HG03097 (cell line): ENCODE results near the gene MAP3K19.
"Not testable (repeated sequence)": the region's sequence is repeated elsewhere in the genome, so short reads cannot be mapped to it uniquely, and the experiment has no call there.

ENCODE experiments used
- ATAC-seq: cut with Tn5 transposase; IDR thresholded peaks from one replicate; pipeline ENCODE4 v1.9.1; 2021; ENCODE audit not compliant: unreplicated experiment, low FRiP score

Gene MAP3K19

DNA sequence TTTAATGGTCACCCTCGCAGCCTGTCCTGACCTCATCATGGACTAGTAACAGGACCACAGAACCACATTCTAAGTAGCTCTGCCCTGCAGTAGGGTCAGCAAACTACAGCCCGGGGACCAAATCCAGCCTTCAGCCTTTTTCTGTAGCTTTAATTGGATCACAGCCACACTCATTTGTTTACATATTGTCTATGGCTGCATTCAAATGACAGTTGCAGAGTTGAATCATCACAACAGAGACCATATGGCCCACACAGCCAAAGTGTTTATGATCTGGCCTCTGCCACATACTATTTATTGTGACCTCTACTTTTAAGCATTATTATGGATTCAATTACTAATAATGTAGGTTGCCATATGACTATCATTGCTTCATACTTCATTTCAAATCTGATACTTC, 47.7 kb downstream of the MAP3K19 start:
- no peak for ATAC-seq

DNA sequence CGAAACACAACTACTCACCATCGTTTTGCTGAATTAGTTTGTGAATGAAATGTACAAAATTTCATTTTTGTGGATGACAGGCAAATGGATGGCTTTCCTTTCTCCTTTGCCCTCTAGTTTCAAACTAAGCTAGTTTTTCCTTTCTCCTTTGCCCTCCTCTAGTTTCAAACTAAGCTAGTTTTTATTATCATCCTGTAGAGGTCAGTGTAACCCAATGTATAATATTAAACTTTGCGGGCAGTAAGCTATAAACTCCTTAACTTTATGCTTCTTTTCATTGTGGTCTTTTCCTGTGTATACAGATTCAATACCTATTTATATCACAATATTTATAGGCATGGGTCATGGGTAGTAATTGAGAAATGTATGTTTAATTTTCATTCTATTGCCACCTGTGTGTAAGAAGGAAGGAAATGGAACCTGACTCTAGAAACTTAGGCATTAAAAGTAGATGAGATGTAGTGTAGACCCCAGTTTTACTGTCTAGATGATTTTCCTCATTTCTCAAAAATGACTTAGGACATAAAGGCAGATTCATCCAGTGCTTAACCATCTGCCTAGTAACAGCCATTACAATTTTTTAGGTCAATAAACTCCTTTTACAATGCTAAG, 58.1 kb downstream of the MAP3K19 start:
- ATAC-seq: no peak

DNA sequence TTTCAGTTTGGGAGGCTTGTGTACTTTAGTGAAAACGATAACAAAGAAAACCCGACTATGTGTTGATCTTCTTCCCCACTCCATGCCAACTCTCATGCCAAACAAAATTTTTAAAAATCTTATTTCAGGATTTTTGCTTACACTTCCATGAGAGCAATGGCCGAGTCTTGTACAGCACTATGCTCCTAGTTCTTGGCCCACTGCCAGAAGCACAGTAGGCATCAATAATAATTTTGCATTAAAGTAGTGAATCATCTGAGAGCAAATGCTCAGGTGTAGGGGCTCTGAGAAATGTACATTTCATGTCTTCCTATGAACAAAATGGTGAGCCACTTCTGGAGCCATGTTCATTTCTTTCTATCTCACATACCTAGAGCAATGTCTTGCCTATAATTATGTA, 62.2 kb downstream of the MAP3K19 start:
- no peak for ATAC-seq

DNA sequence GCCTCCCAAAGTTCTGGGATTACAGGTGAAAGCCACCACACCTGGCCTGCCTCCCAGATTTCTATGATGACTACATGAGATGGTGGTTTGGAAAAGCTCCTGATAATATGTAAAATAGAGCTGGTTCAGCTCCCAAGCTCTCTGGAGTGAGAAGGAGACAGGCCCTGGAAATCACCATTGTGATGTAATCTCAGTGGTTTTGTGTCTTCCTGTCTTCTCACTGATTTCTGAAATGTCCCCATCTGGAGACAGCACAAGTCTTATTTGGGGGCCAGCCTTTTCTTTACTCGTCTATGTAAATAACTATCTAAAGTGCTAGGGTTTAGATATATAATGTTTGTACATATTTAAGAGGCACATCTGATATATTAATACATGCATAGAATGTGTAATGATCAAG, 64.6 kb downstream of the MAP3K19 start:
- no peak for ATAC-seq

DNA sequence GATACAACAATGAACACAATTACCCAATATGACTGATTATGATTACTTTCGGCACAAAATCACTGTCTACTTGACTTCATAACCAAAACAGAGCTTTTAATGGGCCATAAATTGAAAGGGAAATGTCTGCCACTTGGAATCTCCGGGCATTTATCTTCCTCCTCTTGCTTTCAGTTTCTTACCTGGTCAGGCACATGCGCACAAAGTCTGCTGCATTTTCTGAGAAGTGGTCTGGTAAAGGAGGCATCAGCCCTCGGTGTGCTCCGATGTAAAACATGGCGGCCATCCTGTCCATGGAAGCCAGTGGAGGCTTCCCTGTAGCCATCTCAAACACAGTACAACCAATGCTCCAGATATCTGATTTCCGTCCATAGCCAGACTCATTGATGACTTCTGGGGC, 66.6 kb downstream of the MAP3K19 start:
- ATAC-seq: no peak

DNA sequence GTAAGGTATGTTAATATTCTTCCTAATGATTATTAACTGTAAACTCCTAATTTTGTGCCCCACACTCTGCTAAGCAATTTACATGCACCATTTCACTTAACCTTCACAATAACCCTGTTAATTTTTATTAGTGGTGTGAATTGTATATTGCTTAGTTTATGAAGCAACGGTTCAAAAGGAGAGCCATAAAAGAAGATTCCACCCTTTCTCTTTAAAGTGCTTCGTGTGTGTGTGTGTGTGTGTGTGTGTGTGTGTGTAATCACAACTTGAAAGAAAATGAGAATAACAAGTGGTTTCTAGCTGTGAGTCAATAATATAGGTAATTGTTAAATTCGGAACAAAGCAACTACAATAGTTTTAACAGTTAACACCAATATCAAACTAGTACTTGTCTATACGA, 68.0 kb downstream of the MAP3K19 start:
- ATAC-seq: no peak

DNA sequence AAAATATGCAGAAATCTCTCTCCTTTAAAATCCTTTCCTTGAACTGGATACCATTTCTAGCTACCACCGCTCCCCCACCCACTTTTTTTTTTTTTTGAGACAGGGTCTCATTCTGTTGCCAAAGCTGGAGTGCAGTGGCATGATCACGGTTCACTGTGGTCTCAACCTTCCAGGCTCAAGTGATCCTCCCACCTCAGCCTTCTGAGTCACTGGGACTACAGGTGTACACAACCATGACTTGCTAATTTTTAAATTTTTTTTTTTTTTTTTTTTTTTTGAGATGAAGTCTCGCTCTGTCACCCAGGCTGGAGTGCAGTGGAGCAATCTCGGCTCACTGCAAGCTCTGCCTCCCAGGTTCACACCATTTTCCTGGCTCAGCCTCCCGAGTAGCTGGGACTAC, 70.1 kb downstream of the MAP3K19 start:
- not testable (repeated sequence) for ATAC-seq

DNA sequence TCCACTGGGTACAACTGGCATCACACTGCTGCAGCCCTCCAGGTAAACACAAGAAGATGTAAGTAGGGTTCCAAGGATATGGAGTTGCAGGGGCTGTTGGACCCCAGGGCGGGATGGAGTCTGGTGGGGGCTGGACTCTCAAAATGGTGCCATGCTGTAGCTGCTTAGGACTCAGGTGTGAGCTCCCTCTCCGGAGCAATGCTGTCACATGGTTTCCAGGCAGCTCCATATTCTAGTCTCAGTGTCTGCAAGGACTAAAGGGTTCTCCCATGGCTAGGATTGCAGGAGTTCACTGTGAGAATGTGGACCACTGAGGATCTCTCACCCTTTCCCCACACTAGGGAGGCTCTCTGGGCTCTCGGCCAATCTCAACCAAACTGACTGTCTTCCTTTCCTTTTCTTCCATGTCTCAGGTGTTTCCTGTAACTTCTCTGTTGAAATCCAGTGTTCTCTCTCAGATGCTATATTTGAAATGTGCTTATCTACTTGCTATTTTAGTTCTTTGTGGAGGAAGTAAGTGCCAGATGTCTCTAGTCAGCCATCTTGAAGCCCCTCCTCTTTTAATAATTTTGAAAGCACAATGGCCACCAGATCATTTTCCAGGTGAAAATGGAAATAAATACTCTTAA, 71.1 kb downstream of the MAP3K19 start:
- no peak for ATAC-seq

DNA sequence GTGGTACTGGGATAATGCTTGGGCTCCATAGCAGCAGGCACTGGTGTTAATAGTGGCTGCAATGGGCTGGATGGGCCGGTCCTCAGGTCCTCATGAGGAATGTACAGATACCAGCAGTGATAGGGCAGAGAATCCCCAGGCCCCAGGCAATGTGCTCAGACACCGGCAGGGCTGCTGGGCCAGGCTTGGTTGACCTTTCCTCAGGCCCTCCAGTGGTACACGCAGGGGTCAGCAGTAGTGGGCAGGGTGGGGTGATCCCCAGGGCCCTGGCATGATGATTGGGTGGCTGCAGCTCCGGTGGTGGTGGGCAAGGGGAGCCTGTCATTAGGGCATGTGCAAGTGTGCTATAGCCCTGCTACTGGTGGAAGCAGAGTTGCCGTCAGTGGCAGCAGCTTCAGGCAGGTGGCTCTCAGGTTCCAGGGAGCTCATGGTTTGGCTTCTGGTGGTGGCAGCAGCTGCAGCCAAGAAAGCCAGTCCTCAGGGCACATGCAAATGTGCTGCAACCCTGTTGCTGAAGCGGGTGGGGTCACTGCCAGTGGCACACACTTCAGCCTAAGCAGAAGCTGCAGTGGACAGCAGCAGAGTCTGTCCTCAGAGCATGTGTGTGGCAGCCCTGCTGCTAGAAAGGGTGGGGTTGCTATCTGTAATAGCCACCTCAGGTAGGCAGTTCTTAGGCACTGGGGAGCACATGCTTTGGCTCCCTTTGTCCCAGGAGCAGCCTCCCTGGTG, 71.8 kb downstream of the MAP3K19 start:
- no peak for ATAC-seq

DNA sequence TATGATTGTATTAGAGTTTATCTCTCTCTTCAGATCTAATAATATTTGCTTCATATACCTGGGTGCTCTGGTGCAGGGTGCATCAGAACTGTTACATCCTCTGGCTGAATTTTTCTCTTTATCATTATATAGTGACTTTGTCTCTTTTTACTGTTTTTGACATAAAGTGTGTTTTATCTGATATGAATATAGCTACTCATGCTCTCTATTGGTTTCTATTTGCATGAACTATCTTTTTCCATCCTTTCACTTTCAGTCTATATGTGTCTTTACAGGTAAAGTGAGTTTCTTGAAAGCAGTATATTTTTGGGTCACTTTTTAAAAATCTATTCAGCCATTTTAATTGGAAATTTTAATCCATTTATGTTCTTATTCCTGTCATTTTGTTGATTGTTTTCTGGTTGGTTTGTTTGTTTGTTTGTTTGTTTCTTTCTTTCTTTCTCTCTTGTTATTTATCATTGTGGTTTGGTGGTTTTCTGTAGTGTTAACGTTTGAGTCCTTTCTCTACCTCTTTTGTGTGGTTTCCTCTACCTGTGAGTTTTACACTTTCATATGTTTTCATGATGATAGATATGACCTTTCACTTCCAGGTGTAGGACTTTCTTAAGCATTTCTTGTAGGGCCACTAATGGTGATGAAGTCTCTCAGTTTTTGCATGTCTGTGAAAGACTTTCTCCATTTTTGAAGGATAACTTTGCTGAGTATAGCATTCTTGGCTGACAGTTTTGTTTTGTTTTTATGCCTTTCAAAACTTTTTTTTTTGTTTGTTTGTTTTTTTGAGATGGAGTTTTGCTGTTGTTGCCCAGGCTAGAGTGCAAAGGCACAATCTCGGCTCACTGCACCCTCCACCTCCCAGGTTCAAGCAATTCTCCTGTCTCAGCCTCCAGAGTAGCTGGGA, 73.8 kb downstream of the MAP3K19 start:
- ATAC-seq: no peak

DNA sequence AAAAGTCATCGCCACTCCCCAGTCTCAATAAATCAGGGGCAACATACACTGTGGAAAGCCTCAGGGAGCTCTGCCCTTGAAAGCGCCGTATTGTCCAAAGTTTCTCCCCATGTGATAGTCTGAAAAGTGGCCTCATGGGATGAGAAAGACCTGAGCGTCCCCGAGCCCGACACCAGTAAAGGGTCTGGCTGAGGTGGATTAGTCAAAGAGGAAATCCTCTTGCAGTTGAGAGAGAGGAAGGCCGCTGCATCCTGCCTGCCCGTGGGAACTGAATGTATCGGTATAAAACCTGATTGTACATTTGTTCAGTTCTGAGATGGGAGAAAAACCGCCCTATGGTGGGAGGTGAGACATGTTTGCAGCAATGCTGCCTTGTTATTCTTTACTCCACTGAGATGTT, 80.1 kb downstream of the MAP3K19 start:
- not testable (repeated sequence) for ATAC-seq

DNA sequence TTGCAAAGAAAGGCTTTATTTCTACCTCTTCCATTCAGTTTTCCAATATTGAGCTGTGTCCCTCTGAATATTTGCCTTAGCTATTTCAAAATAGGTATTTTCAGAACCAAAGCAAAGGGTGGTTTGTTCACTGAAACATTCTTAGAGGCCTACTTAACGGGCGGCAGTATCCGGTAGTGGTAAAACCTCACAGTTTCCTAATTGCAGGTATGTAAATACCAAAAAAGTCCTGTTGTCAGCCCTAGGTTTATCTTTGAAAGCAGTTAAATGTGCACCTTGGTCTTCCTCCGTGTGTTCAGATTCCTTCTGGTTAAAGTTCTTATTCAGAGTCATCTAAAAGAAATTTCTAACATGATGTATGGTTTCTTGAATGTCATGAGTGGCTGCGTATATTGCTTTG, 89.8 kb downstream of the MAP3K19 start:
- ATAC-seq: no peak

DNA sequence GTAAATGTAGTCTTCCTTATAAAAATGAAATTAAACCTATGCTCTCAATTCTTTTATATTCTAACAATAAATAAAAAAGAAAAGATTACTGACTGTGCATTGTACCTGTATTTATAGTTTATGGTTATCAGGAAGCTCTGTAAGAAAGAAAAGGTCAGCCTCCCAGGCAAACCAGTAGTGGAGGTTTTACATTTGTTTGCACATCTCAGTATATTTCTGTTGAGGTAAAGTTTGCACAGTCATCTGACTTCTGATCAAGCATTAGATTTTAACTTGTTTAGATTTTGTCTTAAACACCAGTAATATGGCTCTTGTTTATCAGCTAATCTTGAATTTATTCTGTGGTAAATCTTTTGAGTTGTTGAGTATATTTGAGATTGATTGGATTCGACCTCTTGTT, 91.5 kb downstream of the MAP3K19 start:
- no peak for ATAC-seq

DNA sequence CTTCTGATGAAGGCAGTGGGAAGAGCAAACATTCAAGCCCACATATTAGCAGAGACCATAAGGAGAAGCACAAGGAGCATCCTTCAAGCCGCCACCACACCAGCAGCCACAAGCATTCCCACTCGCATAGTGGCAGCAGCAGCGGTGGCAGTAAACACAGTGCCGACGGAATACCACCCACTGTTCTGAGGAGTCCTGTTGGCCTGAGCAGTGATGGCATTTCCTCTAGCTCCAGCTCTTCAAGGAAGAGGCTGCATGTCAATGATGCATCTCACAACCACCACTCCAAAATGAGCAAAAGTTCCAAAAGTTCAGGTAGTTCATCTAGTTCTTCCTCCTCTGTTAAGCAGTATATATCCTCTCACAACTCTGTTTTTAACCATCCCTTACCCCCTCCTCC, 93.2 kb downstream of the MAP3K19 start:
- ATAC-seq: no peak

DNA sequence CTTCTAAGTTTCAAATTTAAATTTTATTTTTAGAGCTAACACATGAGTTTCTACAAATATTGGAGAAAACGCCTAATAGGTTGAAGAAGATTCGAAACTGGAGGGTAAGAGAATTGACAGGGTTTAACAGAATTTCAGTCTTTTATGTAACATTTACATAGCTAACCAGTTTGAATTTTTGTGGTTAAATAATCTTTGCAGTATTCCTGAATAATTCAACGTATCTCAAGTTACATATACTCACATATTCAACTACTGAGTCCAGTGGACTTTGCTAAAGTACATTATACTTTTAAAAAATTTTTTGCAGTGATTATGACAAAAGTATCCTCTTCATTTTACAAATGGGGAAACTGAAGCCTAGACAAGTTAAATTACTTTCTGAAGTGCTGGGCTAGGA, 94.6 kb downstream of the MAP3K19 start:
- no peak for ATAC-seq

DNA sequence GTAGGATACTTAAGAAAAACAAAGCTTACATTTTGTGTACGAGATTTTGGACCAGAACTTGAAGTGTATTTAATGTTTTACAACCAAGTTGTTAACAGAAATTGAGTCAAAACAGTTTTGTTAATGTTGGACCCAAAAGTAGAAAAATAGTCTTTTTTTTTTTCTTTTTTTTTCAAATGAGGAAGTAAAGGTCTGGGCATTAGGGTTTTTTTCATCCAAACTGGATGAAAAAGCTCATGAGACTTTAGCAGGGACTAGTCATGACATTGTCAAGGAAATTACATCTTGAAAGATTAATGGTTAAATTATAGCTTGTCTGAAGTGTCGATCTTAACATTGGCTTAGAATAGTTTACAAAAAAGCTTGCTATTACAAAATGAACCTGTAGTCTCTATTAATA, 96.4 kb downstream of the MAP3K19 start:
- ATAC-seq: no peak

DNA sequence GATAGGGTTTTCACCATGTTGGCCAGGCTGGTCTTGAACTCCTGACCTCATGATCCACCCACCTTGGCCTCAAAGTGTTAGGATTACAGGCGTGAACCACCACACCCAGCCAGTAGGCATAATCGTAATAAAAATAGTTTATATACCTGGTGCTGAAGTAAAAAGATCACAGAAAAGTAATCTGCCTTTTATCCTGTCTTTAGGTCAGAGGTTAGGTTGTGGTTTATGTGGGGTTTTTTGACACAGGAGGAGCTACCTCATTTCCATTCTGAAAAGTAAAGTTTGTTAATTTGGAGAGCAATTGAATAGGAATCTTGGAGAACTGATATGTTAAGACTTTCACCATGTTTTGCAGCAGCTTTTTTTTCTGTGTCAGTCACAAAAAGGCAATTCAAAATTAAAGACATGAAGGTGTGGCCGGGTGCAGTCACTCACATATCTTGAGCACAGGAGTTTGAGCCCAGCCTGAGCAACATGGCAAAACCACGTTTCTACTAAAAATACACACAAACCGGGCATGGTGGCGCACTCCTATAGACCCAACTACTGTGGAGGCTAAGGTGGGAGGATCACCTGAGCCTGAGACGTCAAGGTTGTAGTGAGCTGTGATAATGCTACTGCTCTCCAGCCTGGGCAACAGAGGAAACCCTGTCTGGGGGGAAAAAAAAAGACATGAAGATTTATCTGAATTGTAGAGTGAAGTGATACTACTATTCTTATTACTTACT, 97.1 kb downstream of the MAP3K19 start:
- ATAC-seq: no peak

DNA sequence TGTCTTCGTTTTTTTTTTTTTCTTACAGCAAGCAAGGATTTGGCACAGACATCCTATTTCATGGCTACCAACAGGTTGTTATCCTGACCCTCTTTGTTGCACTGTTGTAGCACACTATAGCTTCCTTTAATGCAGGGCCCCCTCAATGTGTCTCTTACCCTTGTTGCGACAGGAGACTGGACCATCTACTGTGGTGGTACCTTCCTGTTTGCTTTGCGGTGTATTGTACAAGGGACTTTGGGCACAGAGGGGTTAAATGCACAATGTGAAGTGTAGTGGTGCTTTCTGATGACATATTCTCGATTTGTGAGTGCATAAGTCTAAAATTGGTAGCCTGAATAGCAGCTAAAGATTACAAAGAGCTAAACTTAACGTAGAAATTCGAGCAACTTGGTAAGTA, 101.2 kb downstream of the MAP3K19 start:
- ATAC-seq: no peak

DNA sequence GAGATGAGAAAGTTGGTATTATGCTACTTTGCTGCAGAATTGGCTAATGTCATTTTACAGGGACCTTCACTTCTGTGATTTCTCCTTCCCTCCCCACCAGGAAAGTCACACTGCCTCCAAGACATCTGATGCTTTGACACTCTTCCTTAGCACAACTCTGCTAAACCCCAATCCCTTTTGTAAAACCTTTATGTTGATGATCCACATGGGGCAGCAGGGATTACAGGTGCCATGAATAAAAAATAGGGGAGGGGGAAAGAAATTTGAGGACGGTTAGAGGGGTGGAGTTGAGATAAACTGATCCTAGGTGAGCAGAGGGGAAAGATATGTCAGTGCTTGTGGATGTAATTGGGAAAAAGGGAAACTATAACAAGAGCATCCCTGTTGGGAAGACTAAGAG, 102.3 kb downstream of the MAP3K19 start:
- ATAC-seq: no peak

DNA sequence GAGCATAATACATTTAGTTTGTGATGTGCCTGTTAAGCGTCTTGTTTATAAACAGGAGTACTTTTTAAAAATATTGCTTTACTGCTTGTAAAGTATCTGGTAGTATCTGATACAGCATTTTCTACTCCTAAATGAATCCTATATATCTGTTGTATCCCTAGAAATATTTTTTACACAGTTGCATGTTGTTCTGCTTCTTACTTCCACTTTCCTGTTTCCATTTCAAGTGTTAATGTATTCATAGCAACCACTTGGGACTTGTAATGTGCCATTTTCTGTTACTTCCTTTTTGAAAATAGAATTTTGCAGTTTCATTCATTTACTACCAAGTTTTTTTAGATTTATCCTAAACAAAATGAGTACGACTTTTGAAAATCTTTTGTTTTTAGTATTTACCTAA, 103.7 kb downstream of the MAP3K19 start:
- no peak for ATAC-seq

DNA sequence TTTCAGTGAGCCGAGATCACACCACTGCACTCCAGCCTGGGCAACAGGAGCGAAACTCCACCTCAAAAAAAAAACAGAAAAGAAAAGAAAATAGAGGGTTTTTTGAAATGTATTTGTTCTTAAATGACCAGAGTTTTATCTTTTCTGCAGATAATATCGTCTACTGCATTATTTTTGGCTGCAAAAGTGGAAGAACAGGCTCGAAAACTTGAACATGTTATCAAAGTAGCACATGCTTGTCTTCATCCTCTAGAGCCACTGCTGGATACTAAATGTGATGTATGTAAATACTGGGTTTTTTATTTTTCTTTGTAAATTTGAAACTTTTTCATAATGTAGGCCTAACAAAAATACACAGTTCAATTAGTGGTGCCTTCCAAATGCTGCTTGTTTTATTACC, 110.6 kb downstream of the MAP3K19 start:
- ATAC-seq: no peak
